HUDEP-2 (cell line): ENCODE data around the gene ZCCHC12.

Source experiments
- DNase-seq, 76 experiments: peaks; one replicate each; lab custom pipeline; 2025; ENCODE audit not compliant: unreplicated experiment in 76 of 76; lab: John Stamatoyannopoulos, UW

ZCCHC12 gene

GRCh38 chrX:118865231-118865630, 41.6 kb downstream of the ZCCHC12 start:
- DNase-seq = no peak

GRCh38 chrX:118867251-118867650, 43.6 kb downstream of the ZCCHC12 start:
- DNase-seq = no peak

GRCh38 chrX:118872102-118872566, 48.5 kb downstream of the ZCCHC12 start:
- no peak for DNase-seq
